ENCODE results near the gene MBD6.

MBD6 gene

GRCh38 chr12:57577981-57578758 lies 55.5 kb downstream of the MBD6 start:
- no peak for DNase-seq

GRCh38 chr12:57579011-57579410 lies 56.4 kb downstream of the MBD6 start:
- DNase-seq, result no peak

All from NCI-H1105 treated with DMSO at 0.1 percent for 48 hours (cell line).